Measurements from ENCODE around the gene DMTF1. TPM values are rescaled to one million over a fixed set of nuclear protein-coding genes. Genes with fewer than 3 reads are reported as not detected.
A peak's percentile ranks its signal among the peaks of the same experiment; 100 is the strongest.

DMTF1 gene
- total RNA-seq, 1 donor from 2014 or later, result 19.4 TPM

DNA sequence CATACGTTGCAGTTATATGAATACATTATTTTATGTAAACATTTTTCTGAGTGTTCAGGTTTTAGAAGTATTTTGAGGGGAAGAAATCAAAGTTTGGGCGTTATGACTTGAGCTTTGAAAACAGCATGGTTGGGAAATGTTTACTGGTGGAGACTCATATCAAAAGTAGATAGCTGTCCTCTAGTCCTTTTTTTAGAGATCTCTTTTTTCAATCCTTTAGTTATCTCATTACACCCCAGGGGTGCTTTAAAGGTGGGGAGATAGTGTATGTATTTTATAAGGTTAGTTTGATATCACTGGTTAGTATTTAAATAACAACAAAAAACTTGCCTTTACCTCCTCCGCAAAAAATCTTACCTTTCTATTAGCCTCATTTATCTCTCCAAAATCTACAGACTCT, 2.3 kb downstream of the DMTF1 start:
- TF ChIP-seq, protein P1, sequence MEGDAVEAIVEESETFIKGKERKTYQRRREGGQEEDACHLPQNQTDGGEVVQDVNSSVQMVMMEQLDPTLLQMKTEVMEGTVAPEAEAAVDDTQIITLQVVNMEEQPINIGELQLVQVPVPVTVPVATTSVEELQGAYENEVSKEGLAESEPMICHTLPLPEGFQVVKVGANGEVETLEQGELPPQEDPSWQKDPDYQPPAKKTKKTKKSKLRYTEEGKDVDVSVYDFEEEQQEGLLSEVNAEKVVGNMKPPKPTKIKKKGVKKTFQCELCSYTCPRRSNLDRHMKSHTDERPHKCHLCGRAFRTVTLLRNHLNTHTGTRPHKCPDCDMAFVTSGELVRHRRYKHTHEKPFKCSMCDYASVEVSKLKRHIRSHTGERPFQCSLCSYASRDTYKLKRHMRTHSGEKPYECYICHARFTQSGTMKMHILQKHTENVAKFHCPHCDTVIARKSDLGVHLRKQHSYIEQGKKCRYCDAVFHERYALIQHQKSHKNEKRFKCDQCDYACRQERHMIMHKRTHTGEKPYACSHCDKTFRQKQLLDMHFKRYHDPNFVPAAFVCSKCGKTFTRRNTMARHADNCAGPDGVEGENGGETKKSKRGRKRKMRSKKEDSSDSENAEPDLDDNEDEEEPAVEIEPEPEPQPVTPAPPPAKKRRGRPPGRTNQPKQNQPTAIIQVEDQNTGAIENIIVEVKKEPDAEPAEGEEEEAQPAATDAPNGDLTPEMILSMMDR (IDR thresholded peaks at IDR 0.05; ENCODE audit: borderline replicate concordance), result no peak
- Histone ChIP-seq H3K4me3 (peak overlapping the region; percentile 81), H3K9me3 (replicated peaks) (no peaks in the 10 kb centered on the region), H3K36me3 (no peaks in the 10 kb centered on the region), H3K27ac (replicated peaks) (peak overlapping the region; percentile 98), H3K4me1 (peaks cover 76% of the 10 kb centered on the region), H3K27me3 (ENCODE audit: low read depth) (no peaks in the 10 kb centered on the region)
- no peak for DNase-seq
- intact Hi-C loops (cut with micrococcal nuclease), result no loop called here

DNA sequence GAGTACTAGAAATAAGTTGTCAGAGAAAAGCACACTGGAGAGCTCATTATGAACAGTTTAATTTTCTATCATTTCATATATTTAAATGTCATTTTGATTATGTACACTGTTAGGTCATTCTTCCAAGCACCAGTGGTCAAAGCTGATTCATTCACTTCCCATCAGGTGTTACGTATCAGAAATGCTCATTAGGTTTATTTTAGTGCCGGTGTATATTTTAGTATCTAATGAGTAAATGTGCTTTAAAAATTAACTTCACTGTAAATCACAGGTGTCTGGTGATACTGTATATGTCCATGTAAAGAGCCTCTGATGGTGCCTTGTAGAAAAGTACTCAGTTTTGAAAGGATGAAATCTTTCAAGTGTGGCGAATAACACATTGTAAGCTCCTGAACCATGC, 3.5 kb downstream of the DMTF1 start:
- Histone ChIP-seq H3K4me1 (peaks cover 84% of the 10 kb centered on the region), H3K9me3 (replicated peaks) (no peaks in the 10 kb centered on the region), H3K27me3 (ENCODE audit: low read depth) (no peaks in the 10 kb centered on the region), H3K4me3 (peak overlapping the region; percentile 81), H3K27ac (replicated peaks) (no peak overlapping the region), H3K36me3 (no peaks in the 10 kb centered on the region)
- intact Hi-C loops (cut with micrococcal nuclease), result no loop called here
- DNase-seq, result no peak
- TF ChIP-seq, protein P1 (IDR thresholded peaks at IDR 0.05; ENCODE audit: borderline replicate concordance), result no peak

DNA sequence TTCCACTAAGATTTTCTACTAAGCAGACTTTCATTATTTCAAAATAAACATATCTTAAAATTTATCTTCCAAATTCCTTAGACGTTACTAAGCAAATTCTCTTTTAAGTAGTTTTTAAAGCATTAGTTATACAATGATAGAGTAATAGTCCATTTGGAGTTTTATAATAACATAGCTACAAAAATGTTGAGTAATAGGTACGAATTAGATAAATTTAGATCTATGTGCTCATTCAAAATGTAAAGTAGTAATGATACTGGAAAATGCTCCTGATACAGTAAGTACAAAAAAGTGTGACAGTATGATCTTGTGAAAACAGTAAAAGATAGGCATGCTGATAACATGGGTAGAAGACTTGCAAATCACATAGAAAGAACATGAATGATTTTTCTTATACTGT, 4.5 kb downstream of the DMTF1 start:
- no peaks in the 10 kb centered on the region for H3K36me3 ChIP-seq
- no peak for DNase-seq
- TF ChIP-seq, protein P1 (IDR thresholded peaks at IDR 0.05; ENCODE audit: borderline replicate concordance), result no peak
- H3K4me1 ChIP-seq, result peaks cover 76% of the 10 kb centered on the region
- H3K9me3 ChIP-seq (replicated peaks), result no peaks in the 10 kb centered on the region
- no peak overlapping the region for H3K27ac ChIP-seq (replicated peaks)
- H3K4me3 ChIP-seq, result no peak overlapping the region
- intact Hi-C loops (cut with micrococcal nuclease), result no loop called here
- no peaks in the 10 kb centered on the region for H3K27me3 ChIP-seq (ENCODE audit: low read depth)

DNA sequence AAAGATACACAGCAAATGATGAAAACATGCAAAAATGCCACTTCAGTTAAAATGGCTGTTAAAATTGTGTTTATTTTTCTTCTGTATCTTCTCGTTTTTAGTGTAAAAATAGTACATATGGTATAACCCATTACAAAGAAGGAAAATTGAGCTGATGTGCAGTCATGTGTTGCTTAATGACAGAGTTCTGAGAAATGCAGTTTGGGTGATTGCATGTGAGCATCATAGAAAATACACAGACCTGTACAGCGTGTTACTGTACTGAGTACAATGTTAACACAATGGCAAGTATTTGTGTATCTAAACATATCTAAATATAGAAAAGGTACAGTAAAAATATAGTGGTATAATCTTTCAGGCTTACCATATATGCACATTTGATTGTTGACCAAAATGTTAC, 7.3 kb downstream of the DMTF1 start:
- TF ChIP-seq, protein P1 (IDR thresholded peaks at IDR 0.05; ENCODE audit: borderline replicate concordance), result no peak
- H3K27ac ChIP-seq (replicated peaks), result no peak overlapping the region
- peaks cover 15% of the 10 kb centered on the region for H3K36me3 ChIP-seq
- no peaks in the 10 kb centered on the region for H3K9me3 ChIP-seq (replicated peaks)
- no peak overlapping the region for H3K4me3 ChIP-seq
- intact Hi-C loops (cut with micrococcal nuclease), result no loop called here
- peaks cover 52% of the 10 kb centered on the region for H3K4me1 ChIP-seq
- no peaks in the 10 kb centered on the region for H3K27me3 ChIP-seq (ENCODE audit: low read depth)
- DNase-seq, result no peak

DNA sequence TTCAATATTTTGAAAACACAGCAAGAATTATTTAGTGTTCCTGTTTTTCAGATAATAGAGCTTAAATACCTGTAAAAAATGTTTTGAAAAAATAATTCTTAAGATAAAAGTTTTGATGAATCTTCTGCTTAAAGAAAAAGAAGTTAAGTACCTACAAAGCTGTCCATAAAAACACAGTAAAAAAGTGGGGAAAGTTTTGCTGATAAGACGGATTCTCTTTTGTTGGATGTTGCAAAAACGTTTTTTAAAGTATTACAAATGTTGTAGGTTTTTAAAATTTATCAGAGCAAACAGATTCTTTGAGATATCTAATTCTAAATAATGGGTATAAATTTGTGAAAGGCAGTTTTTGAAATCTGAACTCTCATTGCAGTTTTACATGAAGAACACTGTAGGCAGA, 12.2 kb downstream of the DMTF1 start:
- Histone ChIP-seq H3K4me3 (no peak overlapping the region), H3K27ac (replicated peaks) (no peak overlapping the region), H3K9me3 (replicated peaks) (no peaks in the 10 kb centered on the region), H3K4me1 (peaks cover 9% of the 10 kb centered on the region), H3K27me3 (ENCODE audit: low read depth) (no peaks in the 10 kb centered on the region), H3K36me3 (peaks cover 64% of the 10 kb centered on the region)
- no peak for DNase-seq
- TF ChIP-seq, protein P1 (IDR thresholded peaks at IDR 0.05; ENCODE audit: borderline replicate concordance), result no peak
- intact Hi-C loops (cut with micrococcal nuclease), result no loop called here

DNA sequence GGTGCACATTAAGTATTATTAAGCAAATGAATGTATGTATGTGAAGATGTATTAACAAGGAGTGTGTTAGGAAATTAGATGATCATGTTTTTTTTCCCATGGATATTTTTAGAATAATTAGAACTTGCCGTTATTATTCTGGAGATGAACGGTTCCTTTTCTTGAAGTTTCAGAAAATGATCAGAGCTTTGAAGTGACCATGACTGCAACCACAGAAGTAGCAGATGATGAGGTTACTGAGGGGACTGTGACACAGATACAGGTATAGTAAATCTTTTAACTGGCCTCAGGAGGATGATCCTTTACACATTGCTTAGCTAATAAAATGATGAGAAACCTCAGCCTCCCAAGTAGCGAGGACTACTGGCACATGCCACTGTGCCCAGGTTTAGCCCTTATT, 18.6 kb downstream of the DMTF1 start:
- no peaks in the 10 kb centered on the region for H3K9me3 ChIP-seq (replicated peaks)
- no peak overlapping the region for H3K27ac ChIP-seq (replicated peaks)
- no peak for DNase-seq
- peaks cover 98% of the 10 kb centered on the region for H3K36me3 ChIP-seq
- H3K4me3 ChIP-seq, result no peak overlapping the region
- no peaks in the 10 kb centered on the region for H3K27me3 ChIP-seq (ENCODE audit: low read depth)
- intact Hi-C loops (cut with micrococcal nuclease), result no loop called here
- TF ChIP-seq, protein P1 (IDR thresholded peaks at IDR 0.05; ENCODE audit: borderline replicate concordance), result no peak
- no peaks in the 10 kb centered on the region for H3K4me1 ChIP-seq

All from left ventricle myocardium inferior (tissue), 1 donor.